ENCODE results near the gene NMT1.

NMT1 gene

GRCh38 chr17:45135978-45136791, 75.1 kb downstream of the NMT1 start:
- no peak for DNase-seq (ENCODE audit: low spot score)

- no peak for DNase-seq (ENCODE audit: low spot score)
Observed at GRCh38 chr17:45136846-45137560, 75.9 kb downstream of the NMT1 start.

GRCh38 chr17:45137561-45138305, 76.6 kb downstream of the NMT1 start:
- no peak for DNase-seq (ENCODE audit: low spot score)

GRCh38 chr17:45138911-45139532, 77.9 kb downstream of the NMT1 start:
- no peak for DNase-seq (ENCODE audit: low spot score)

GRCh38 chr17:45139533-45139920, 78.4 kb downstream of the NMT1 start:
- DNase-seq (ENCODE audit: low spot score) = no peak

- DNase-seq (ENCODE audit: low spot score) = no peak
Observed at GRCh38 chr17:45143094-45143670, 82.1 kb downstream of the NMT1 start.

GRCh38 chr17:45143767-45144198, 82.7 kb downstream of the NMT1 start:
- DNase-seq (ENCODE audit: low spot score) = peak; percentile 78

- DNase-seq (ENCODE audit: low spot score) = peak; percentile 56
Observed at GRCh38 chr17:45144199-45145034, 83.3 kb downstream of the NMT1 start.

GRCh38 chr17:45145035-45145389, 83.9 kb downstream of the NMT1 start:
- DNase-seq (ENCODE audit: low spot score) = no peak

- DNase-seq (ENCODE audit: low spot score) = no peak
Observed at GRCh38 chr17:45146166-45146565, 85.0 kb downstream of the NMT1 start.

GRCh38 chr17:45146592-45146889, 85.4 kb downstream of the NMT1 start:
- DNase-seq (ENCODE audit: low spot score) = no peak

- peak; percentile 53 for DNase-seq (ENCODE audit: low spot score)
Observed at GRCh38 chr17:45146890-45147580, 85.9 kb downstream of the NMT1 start.

GRCh38 chr17:45147581-45148182, 86.6 kb downstream of the NMT1 start:
- peak; percentile 73 for DNase-seq (ENCODE audit: low spot score)

GRCh38 chr17:45148183-45149036, 87.3 kb downstream of the NMT1 start, which contains the start of gene HEXIM1:
Gene HEXIM1 (plus strand): TSS chr17:45148475. CDS start chr17:45149191, 716 bp downstream.
- DNase-seq (ENCODE audit: low spot score) = peak; percentile 97

GRCh38 chr17:45149037-45149668, 88.0 kb downstream of the NMT1 start:
- DNase-seq (ENCODE audit: low spot score) = peak; percentile 82

GRCh38 chr17:45149669-45150664, 88.8 kb downstream of the NMT1 start:
- DNase-seq (ENCODE audit: low spot score) = no peak
